ENCODE results near the gene VPS37B.
"Not testable (repeated sequence)": the region's sequence is repeated elsewhere in the genome, so short reads cannot be mapped to it uniquely, and the experiment has no call there.

DNA sequence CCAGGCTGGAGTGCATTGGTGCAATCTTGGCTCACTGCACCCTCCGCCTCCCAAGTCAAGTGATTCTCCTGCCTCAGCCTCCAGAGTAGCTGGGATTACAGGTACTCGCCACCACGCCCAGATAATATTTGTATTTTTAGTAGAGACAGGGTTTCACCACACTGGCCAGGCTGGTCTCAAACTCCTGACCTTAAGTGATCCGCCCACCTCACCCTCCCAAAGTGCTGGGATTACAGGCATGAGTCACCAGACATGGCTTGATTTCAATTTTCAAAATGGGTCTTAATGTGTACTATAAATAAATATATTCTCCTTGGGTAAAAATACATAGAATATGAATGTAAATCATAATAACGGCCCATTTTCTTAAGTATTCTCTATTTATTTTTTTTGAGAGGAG lies 45.4 kb upstream of the VPS37B start:
- TF ChIP-seq KDM1A (IDR thresholded peaks at IDR 0.05; ENCODE audit: borderline replicate concordance, low read length); SUZ12 (IDR thresholded peaks at IDR 0.05; ENCODE audit: low read length); GABPA (IDR thresholded peaks at IDR 0.05; ENCODE audit: borderline replicate concordance, insufficient read depth, low read length); POLR2A (IDR thresholded peaks at IDR 0.05; ENCODE audit: control extremely low read depth in 1 of 2, low read depth in 2 of 2, low read length in 2 of 2): not testable (repeated sequence)

Measured in H1 (cell line).